SK-N-SH treated with all-trans-retinoic acid at 6 μM for 48 hours (cell line): ENCODE data around the gene EMILIN2.

Experiments used
- CSRNP3 ChIP-seq: fragments of 250-450 bp; sonication (Bioruptor Pico); IDR thresholded peaks from 2 replicates; pipeline ENCODE4 v1.5.1; 2021; ENCODE audit warnings: mild to moderate bottlenecking, moderate library complexity
- ZNF70 ChIP-seq: fragments of 450-650 bp; formaldehyde crosslinking; IDR thresholded peaks from 2 replicates; pipeline ENCODE4 v1.5.0; 2020; ENCODE audit warnings: mild to moderate bottlenecking, moderate library complexity

DNA sequence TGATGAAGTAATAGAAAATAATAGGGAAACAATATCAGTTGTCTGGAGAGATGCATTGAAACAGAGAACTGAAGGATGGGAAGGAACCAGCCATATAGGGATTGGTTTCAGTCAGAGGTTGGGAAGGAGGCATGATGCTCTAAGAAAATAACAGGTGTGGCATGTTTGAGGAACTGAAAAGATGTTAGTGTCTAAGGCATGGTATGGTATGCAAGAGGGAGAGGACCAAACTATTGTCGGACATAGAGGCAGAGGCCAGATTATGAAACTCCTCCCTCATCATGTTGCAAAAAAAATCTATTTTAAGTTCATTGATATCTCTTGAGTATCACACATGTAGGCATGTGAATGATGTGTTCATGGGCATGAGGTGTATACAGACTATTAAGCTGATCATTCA lies 48.9 kb upstream of the EMILIN2 start:
- no peak for TF ChIP-seq CSRNP3 (CRISPR knock-in tag)
- TF ChIP-seq ZNF70 (CRISPR knock-in tag), result no peak
